ENCODE measurements around the gene KBTBD3. TPM values are rescaled to one million over a fixed set of nuclear protein-coding genes. Genes with fewer than 3 reads are reported as not detected.

The KBTBD3 gene
- total RNA-seq, 1 experiment from 2014 or later: 5.6 TPM

DNA sequence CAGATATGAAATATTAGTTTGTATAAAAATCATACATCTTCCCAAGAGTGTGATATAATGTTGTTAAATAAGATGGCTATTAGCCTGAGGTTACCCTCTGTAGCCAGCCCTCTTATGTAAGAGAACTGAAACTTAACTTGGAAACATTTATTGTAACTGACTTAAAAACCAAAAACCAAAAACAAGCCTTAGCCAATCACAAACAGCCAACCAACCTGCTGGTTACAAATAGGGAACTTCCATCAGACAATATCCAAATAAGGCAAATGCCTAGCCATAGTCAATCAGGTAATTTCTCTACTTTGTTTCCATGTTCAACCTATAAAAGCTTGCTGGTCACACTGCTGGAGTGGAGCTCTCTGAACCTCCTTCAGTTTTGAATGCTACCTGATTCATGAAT is 14.1 kb downstream of the KBTBD3 start:
- CTCF ChIA-PET: no interaction called here
- BruUV-seq (replicated peaks): no TSS peak
- TF ChIP-seq, protein P1, sequence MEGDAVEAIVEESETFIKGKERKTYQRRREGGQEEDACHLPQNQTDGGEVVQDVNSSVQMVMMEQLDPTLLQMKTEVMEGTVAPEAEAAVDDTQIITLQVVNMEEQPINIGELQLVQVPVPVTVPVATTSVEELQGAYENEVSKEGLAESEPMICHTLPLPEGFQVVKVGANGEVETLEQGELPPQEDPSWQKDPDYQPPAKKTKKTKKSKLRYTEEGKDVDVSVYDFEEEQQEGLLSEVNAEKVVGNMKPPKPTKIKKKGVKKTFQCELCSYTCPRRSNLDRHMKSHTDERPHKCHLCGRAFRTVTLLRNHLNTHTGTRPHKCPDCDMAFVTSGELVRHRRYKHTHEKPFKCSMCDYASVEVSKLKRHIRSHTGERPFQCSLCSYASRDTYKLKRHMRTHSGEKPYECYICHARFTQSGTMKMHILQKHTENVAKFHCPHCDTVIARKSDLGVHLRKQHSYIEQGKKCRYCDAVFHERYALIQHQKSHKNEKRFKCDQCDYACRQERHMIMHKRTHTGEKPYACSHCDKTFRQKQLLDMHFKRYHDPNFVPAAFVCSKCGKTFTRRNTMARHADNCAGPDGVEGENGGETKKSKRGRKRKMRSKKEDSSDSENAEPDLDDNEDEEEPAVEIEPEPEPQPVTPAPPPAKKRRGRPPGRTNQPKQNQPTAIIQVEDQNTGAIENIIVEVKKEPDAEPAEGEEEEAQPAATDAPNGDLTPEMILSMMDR (IDR thresholded peaks at IDR 0.05; ENCODE audit: insufficient read depth in 1 of 2, low read depth in 1 of 2, low read length in 1 of 2, severe bottlenecking in 1 of 2, unreplicated experiment in 1 of 2): no peak
- Histone ChIP-seq H3K4me1 (no peaks in the 10 kb centered on the region), H3K9me3 (no peaks in the 10 kb centered on the region), H3K4me3 (ENCODE audit: low read depth, low read length) (no peak overlapping the region), H3K27me3 (replicated peaks; ENCODE audit: control insufficient read depth, insufficient read depth, low read length) (no peaks in the 10 kb centered on the region), H3K36me3 (ENCODE audit: control insufficient read depth, insufficient read depth, low read length) (no peaks in the 10 kb centered on the region)
- H3K9me3 Mint-ChIP-seq (ENCODE audit: unreplicated experiment): no peaks in the 10 kb centered on the region
- no peak overlapping the region for H3K4me3 Mint-ChIP-seq (ENCODE audit: unreplicated experiment)
- no peaks in the 10 kb centered on the region for H3K27me3 Mint-ChIP-seq (ENCODE audit: insufficient read depth, unreplicated experiment)
- POLR2A ChIA-PET: no interaction called here
- no peaks in the 10 kb centered on the region for H3K4me1 Mint-ChIP-seq (ENCODE audit: low read depth, unreplicated experiment)
- H3K27ac Mint-ChIP-seq (ENCODE audit: unreplicated experiment): no peak overlapping the region
- no peak for DNase-seq
- no peaks in the 10 kb centered on the region for H3K36me3 Mint-ChIP-seq (ENCODE audit: insufficient read depth, unreplicated experiment)
- intact Hi-C loops (cut with micrococcal nuclease; ENCODE audit: unreplicated experiment): no loop called here

DNA sequence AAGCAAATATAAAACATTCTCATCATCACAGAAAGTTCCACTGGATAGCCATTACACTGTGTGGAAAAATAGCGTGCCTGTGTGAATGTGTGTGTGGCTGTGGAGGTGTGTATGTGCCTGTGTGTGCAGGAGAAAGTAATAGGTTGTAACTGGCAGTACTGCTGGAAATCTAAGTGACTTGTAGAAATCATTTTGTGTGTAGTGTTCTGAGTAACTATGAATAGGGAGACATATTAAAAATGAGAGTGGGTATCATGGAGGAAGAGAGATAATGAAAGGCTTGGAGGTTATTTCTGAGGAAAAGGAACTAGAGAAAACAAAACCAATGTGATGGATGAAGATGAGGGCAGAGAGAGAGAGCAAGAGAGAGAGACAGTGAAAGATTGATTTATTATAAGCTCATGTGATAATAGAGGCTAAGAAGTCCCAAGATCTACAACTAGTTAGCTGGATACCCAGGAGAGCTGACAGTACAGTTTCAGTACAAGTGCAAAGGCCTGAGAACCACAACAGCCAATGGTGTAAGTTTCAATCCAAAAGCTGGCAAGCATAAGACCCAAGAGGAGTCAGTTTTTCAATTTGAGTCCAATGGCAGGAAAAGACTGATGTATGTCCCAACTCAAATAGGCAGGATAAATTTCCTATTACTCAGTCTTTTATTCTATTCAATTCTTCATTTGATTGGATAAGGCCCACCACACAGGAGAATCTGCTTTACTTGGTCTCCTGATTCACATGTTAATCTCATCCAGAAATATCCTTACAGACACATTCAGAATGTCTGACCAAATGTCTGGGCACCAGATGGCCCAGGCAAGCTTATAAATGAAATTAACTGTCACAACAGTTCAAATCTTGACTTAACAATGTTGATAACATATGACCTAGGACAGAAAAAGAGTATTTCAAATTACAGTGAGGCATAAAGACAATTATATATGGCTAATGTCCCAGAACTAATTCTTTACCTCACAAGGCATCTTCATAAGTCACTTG is 14.9 kb downstream of the KBTBD3 start:
- H3K4me1 ChIP-seq: no peaks in the 10 kb centered on the region
- Mint-ChIP-seq H3K27me3 (ENCODE audit: insufficient read depth, unreplicated experiment) (no peaks in the 10 kb centered on the region), H3K9me3 (ENCODE audit: unreplicated experiment) (no peaks in the 10 kb centered on the region), H3K4me3 (ENCODE audit: unreplicated experiment) (no peak overlapping the region), H3K36me3 (ENCODE audit: insufficient read depth, unreplicated experiment) (no peaks in the 10 kb centered on the region), H3K4me1 (ENCODE audit: low read depth, unreplicated experiment) (no peaks in the 10 kb centered on the region), H3K27ac (ENCODE audit: unreplicated experiment) (no peak overlapping the region)
- intact Hi-C loops (cut with micrococcal nuclease; ENCODE audit: unreplicated experiment): no loop called here
- BruUV-seq (replicated peaks): no TSS peak
- CTCF ChIA-PET: no interaction called here
- H3K4me3 ChIP-seq (ENCODE audit: low read depth, low read length): no peak overlapping the region
- no peaks in the 10 kb centered on the region for H3K27me3 ChIP-seq (replicated peaks; ENCODE audit: control insufficient read depth, insufficient read depth, low read length)
- H3K36me3 ChIP-seq (ENCODE audit: control insufficient read depth, insufficient read depth, low read length): no peaks in the 10 kb centered on the region
- H3K9me3 ChIP-seq: no peaks in the 10 kb centered on the region
- DNase-seq: no peak
- TF ChIP-seq, protein P1 (IDR thresholded peaks at IDR 0.05; ENCODE audit: insufficient read depth in 1 of 2, low read depth in 1 of 2, low read length in 1 of 2, severe bottlenecking in 1 of 2, unreplicated experiment in 1 of 2): no peak
- POLR2A ChIA-PET: no interaction called here

DNA sequence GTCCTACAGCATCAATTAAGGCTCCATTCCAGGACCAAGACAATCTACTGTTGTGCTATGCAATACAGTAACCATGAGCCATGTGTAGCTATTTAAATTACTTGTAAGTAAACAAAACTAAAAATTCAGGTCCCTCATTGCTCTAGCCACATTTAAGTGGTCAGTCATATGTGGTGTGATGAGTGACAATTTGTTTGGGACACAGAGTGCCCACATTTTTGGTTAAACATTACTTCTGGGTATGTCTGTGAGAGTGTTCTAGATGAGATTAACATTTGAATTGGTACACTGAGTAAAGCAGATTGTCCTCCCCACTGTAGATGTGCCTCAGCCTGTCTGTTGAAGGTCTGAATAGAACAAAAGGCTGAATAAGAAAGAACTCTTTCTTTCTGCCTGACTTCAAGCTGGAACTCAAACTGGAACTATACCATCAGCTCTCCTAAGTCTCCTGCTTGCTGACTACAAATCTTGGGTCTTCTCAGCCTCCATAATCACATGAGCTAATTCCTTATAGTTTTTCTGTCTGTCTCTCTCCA is 15.8 kb downstream of the KBTBD3 start:
- no TSS peak for BruUV-seq (replicated peaks)
- Mint-ChIP-seq H3K4me1 (ENCODE audit: low read depth, unreplicated experiment) (no peaks in the 10 kb centered on the region), H3K27ac (ENCODE audit: unreplicated experiment) (no peak overlapping the region), H3K36me3 (ENCODE audit: insufficient read depth, unreplicated experiment) (no peaks in the 10 kb centered on the region), H3K27me3 (ENCODE audit: insufficient read depth, unreplicated experiment) (no peaks in the 10 kb centered on the region), H3K9me3 (ENCODE audit: unreplicated experiment) (no peaks in the 10 kb centered on the region), H3K4me3 (ENCODE audit: unreplicated experiment) (no peak overlapping the region)
- DNase-seq: no peak
- no peaks in the 10 kb centered on the region for H3K9me3 ChIP-seq
- intact Hi-C loops (cut with micrococcal nuclease; ENCODE audit: unreplicated experiment): no loop called here
- no peaks in the 10 kb centered on the region for H3K36me3 ChIP-seq (ENCODE audit: control insufficient read depth, insufficient read depth, low read length)
- no peaks in the 10 kb centered on the region for H3K4me1 ChIP-seq
- H3K27me3 ChIP-seq (replicated peaks; ENCODE audit: control insufficient read depth, insufficient read depth, low read length): no peaks in the 10 kb centered on the region
- TF ChIP-seq, protein P1 (IDR thresholded peaks at IDR 0.05; ENCODE audit: insufficient read depth in 1 of 2, low read depth in 1 of 2, low read length in 1 of 2, severe bottlenecking in 1 of 2, unreplicated experiment in 1 of 2): no peak
- no peak overlapping the region for H3K4me3 ChIP-seq (ENCODE audit: low read depth, low read length)
- ChIA-PET POLR2A (no interaction called here), CTCF (no interaction called here)

All from Caco-2 (cell line).